Stimulated activated CD4-positive, alpha-beta T cell treated with anti-CD3 and anti-CD28 coated beads, Interleukin-4, amount 100 ng/mL, for 48 hours (primary cell): ENCODE measurements around the gene GMCL2.

Source experiments
- DNase-seq, 2 donors: peaks; one replicate each; pipeline ENCODE4 v3.0.0-alpha.2; 2020; ENCODE audit warnings: low read depth in 2 of 2

GMCL2 gene

DNA sequence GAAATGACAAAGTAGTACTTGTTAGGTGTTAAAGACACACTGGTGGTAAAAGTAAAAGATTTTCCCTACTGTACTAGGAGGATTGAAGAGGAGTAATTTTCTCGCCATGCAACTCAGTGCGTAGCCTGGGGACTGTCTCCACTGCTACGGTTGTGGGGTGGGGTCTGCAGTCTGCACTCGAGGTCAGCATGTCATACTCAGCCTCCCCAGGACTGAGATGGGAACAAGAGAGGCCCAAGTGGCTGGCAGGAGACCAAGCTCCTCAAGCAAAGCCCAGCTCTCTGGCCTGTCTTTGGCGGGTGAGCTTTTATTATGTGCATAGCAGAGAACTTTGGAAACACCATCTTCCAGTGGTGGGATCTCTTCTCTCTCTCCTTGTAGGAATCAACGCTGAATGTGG, 43.9 kb downstream of the GMCL2 start:
- DNase-seq: no peak

- no peak for DNase-seq
Observed at GRCh38 chr5:178142642-178143041, 44.5 kb downstream of the GMCL2 start.

DNA sequence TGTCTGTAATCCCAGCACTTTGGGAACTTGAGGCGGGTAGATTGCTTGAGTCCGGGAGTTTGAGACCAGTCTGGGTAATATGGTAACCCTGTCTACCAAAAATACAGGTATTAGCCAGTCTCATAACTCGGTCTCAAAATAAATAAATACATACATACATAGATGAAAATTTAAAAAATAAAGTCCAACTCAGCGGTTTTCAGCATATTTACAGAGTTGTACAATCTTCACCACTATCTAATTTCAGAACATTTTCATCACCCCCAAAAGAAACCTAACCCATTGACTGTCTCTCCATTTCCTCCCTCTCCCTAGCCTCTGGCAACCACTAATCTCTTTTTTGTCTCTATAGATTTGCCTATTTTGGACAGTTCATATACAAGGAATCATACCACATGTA, 45.6 kb downstream of the GMCL2 start:
- DNase-seq: no peak

GRCh38 chr5:178137991-178138390, 49.2 kb downstream of the GMCL2 start:
- no peak for DNase-seq

GRCh38 chr5:178136990-178137389, 50.2 kb downstream of the GMCL2 start:
- no peak for DNase-seq
